CD4-positive, alpha-beta T cell treated with Interleukin-10 for 1 hour (primary cell): ENCODE measurements around the gene KASH5.

Source experiments
- DNase-seq: peaks from one replicate; pipeline ENCODE4 v3.0.0-alpha.2; 2020

The KASH5 gene

GRCh38 chr19:49461656-49462055, 73.6 kb downstream of the KASH5 start:
- DNase-seq: no peak

- DNase-seq: no peak
Measured at GRCh38 chr19:49462492-49462891, 74.4 kb downstream of the KASH5 start.

GRCh38 chr19:49463960-49464740, 76.1 kb downstream of the KASH5 start:
- no peak for DNase-seq

GRCh38 chr19:49465371-49465770, 77.3 kb downstream of the KASH5 start:
- no peak for DNase-seq
